GM23338 (cell line): ENCODE results near the gene ANKRD44.

Source experiments
- CREB1 ChIP-seq: fragments of 250-450 bp; sonication (Bioruptor Pico); IDR thresholded peaks from 2 replicates; pipeline ENCODE4 v1.5.0; 2020; ENCODE audit warnings: low read depth, mild to moderate bottlenecking, moderate library complexity
- EZH2 ChIP-seq: fragments of 200-600 bp; sonication (generic); IDR thresholded peaks from one replicate; pipeline ENCODE4 v1.8.0; 2017; ENCODE audit warnings: antibody characterized with exemption, mild to moderate bottlenecking, low read depth; ENCODE audit not compliant: unreplicated experiment
- EZH2phosphoT487 ChIP-seq: fragments of 200-600 bp; sonication (generic); IDR thresholded peaks from one replicate; pipeline ENCODE4 v1.8.1; 2018; ENCODE audit warnings: antibody characterized with exemption; ENCODE audit not compliant: unreplicated experiment
- JUNB ChIP-seq: IDR thresholded peaks from one replicate; pipeline ENCODE4 v1.6.1; 2016; ENCODE audit warnings: antibody characterized with exemption; ENCODE audit not compliant: unreplicated experiment
- POLR2AphosphoS5 ChIP-seq: IDR thresholded peaks from 2 replicates; pipeline ENCODE4 v1.6.1; 2016; ENCODE audit warnings: antibody characterized with exemption, low read depth
- STAT1 ChIP-seq: IDR thresholded peaks from one replicate; pipeline ENCODE4 v1.6.1; 2016; ENCODE audit warnings: antibody characterized with exemption; ENCODE audit not compliant: unreplicated experiment
- TF ChIP-seq, protein P1 (sequence below), 2 experiments: fragments of 200-600 bp in 1 of 2; sonication (generic) in 1 of 2; conservative IDR thresholded peaks; 2 replicates each; pipeline versions ENCODE4 v1.5.1 to v1.6.1; 2016 to 2017; ENCODE audit warnings: antibody characterized with exemption in 2 of 2, low read depth in 2 of 2, mild to moderate bottlenecking in 2 of 2, moderate library complexity in 1 of 2
- TF ChIP-seq, protein P2 (sequence below): IDR thresholded peaks from 2 replicates; pipeline ENCODE4 v1.6.1; 2016; ENCODE audit warnings: antibody characterized with exemption
- TF ChIP-seq, protein P3 (sequence below): IDR thresholded peaks from one replicate; pipeline ENCODE4 v1.6.1; 2018; ENCODE audit warnings: antibody characterized with exemption; ENCODE audit not compliant: unreplicated experiment

DNA sequence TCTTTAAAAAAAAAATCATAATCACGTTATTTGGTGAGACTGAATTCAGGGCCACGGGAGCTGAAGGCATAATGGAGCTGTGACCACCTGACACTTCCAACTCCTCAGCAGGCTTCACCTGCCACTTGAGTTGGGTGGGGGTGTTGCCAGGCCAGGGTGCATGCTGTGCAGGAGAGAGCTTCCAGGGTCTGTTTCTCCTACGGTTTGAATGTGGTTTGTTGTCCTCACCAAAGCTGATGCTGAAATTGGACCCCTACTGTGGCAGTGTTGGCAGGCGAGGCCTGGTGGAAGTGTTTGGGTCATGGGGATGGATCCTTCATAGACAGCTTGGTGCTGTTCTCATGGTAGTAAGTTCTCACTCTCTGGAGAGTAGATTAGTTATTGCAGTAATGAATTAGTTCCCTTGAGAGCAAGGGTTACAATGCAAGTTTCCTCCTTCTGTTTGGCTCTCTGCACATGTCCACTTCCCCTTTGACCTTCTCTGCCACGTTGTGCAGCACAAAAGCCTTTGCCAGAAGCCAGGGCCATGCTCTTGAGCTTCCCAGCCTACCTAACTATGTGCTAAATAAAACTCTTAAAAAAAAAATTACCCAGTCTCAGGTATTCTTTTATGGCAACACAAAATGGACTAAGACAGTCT is 38.3 kb upstream of the ANKRD44 start:
- TF ChIP-seq, protein P1, sequence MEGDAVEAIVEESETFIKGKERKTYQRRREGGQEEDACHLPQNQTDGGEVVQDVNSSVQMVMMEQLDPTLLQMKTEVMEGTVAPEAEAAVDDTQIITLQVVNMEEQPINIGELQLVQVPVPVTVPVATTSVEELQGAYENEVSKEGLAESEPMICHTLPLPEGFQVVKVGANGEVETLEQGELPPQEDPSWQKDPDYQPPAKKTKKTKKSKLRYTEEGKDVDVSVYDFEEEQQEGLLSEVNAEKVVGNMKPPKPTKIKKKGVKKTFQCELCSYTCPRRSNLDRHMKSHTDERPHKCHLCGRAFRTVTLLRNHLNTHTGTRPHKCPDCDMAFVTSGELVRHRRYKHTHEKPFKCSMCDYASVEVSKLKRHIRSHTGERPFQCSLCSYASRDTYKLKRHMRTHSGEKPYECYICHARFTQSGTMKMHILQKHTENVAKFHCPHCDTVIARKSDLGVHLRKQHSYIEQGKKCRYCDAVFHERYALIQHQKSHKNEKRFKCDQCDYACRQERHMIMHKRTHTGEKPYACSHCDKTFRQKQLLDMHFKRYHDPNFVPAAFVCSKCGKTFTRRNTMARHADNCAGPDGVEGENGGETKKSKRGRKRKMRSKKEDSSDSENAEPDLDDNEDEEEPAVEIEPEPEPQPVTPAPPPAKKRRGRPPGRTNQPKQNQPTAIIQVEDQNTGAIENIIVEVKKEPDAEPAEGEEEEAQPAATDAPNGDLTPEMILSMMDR (conservative IDR thresholded peaks at IDR 0.05; ENCODE audit: low read depth in 2 of 2) = no peak
- no peak for TF ChIP-seq CREB1 (CRISPR knock-in tag)
- TF ChIP-seq EZH2 = no peak
- no peak for TF ChIP-seq EZH2phosphoT487
- no peak for TF ChIP-seq POLR2AphosphoS5
- TF ChIP-seq, protein P2, sequence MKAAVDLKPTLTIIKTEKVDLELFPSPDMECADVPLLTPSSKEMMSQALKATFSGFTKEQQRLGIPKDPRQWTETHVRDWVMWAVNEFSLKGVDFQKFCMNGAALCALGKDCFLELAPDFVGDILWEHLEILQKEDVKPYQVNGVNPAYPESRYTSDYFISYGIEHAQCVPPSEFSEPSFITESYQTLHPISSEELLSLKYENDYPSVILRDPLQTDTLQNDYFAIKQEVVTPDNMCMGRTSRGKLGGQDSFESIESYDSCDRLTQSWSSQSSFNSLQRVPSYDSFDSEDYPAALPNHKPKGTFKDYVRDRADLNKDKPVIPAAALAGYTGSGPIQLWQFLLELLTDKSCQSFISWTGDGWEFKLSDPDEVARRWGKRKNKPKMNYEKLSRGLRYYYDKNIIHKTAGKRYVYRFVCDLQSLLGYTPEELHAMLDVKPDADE = no peak
- TF ChIP-seq, protein P3, sequence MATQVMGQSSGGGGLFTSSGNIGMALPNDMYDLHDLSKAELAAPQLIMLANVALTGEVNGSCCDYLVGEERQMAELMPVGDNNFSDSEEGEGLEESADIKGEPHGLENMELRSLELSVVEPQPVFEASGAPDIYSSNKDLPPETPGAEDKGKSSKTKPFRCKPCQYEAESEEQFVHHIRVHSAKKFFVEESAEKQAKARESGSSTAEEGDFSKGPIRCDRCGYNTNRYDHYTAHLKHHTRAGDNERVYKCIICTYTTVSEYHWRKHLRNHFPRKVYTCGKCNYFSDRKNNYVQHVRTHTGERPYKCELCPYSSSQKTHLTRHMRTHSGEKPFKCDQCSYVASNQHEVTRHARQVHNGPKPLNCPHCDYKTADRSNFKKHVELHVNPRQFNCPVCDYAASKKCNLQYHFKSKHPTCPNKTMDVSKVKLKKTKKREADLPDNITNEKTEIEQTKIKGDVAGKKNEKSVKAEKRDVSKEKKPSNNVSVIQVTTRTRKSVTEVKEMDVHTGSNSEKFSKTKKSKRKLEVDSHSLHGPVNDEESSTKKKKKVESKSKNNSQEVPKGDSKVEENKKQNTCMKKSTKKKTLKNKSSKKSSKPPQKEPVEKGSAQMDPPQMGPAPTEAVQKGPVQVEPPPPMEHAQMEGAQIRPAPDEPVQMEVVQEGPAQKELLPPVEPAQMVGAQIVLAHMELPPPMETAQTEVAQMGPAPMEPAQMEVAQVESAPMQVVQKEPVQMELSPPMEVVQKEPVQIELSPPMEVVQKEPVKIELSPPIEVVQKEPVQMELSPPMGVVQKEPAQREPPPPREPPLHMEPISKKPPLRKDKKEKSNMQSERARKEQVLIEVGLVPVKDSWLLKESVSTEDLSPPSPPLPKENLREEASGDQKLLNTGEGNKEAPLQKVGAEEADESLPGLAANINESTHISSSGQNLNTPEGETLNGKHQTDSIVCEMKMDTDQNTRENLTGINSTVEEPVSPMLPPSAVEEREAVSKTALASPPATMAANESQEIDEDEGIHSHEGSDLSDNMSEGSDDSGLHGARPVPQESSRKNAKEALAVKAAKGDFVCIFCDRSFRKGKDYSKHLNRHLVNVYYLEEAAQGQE = no peak
- TF ChIP-seq STAT1 = no peak
- no peak for TF ChIP-seq JUNB
